ENCODE measurements around the gene CD274. TPM values are rescaled to one million over a fixed set of nuclear protein-coding genes. Genes with fewer than 3 reads are reported as not detected.

The CD274 gene
- total and polyA plus RNA-seq, 7 donors: 0.69 to 4.6 (median 2.5) TPM

DNA sequence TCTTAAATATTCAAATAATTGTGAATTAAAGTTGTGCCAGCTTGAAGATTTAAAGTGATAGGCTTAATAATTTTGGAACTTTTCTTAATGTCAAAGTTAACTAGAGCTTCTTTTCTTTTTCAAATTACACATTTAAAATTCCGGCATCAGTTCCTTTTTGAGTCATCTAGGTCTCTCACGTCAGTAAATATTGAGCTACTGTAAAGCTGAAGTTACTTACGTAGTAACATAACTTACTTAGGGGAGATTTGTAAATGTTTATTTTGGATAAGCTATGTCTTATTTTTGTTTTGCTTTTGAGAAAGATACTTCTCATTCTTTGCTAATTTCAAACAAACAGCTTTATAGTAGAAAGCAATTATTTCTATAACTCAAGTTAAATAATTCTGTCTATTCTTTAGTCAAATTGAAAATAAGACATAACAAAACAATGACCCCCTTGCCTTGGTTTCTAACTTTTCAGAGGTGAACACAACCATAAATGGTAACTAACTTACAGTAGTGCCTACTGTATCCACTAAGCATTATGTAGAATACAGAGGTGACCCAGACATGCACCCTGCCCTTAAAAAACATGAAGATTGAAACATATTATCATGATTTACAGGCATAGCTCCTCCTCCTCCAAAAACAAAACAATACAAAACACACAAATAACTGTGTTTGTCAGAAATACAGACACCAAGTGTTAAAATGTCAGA is 29.8 kb downstream of the CD274 start:
- 89 to 90% (median 90%) methylated on average over 3 of the region's 3 CpGs for WGBS, 3 donors

DNA sequence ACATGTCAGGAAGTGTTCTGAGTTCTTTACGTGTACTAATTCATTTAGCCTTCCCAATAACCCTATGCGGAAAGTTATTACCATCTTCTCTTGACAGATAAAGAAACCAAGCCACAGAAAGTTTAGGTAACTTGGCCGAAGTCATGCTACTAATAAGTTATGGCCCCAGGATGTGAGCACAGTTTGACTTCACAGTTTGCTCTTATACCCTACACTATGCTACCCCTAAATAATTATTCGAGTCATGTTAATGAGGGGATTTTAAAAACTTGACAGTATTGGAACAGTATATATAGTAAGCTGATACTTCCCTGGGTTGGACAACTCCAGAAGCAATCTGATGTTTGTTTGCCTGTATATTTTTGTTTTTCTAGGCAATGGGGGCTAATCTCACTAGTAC is 30.6 kb downstream of the CD274 start:
- Histone ChIP-seq H3K9me3 (no peaks in the 10 kb centered on the region), H3K36me3 (ENCODE audit: insufficient read depth in 1 of 2, low read depth in 1 of 2) (no peaks in the 10 kb centered on the region), H3K27me3 (ENCODE audit: insufficient read depth in 3 of 3, low read length in 2 of 3) (no peaks in the 10 kb centered on the region), H3K4me3 (no peak overlapping the region), H3K27ac (no peak overlapping the region), H3K4me1 (no peaks in the 10 kb centered on the region)
- TF ChIP-seq, protein P1, sequence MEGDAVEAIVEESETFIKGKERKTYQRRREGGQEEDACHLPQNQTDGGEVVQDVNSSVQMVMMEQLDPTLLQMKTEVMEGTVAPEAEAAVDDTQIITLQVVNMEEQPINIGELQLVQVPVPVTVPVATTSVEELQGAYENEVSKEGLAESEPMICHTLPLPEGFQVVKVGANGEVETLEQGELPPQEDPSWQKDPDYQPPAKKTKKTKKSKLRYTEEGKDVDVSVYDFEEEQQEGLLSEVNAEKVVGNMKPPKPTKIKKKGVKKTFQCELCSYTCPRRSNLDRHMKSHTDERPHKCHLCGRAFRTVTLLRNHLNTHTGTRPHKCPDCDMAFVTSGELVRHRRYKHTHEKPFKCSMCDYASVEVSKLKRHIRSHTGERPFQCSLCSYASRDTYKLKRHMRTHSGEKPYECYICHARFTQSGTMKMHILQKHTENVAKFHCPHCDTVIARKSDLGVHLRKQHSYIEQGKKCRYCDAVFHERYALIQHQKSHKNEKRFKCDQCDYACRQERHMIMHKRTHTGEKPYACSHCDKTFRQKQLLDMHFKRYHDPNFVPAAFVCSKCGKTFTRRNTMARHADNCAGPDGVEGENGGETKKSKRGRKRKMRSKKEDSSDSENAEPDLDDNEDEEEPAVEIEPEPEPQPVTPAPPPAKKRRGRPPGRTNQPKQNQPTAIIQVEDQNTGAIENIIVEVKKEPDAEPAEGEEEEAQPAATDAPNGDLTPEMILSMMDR (IDR thresholded peaks at IDR 0.05): no peak
- ATAC-seq (no peak), DNase-seq (no peak)
- WGBS, 3 donors: 93 to 98% (median 96%) methylated on average over 4 of the region's 4 CpGs
- intact Hi-C loops (cut with DNase I): no loop called here

More for the DNA sequence above, 29.8 kb downstream of the CD274 start:
- TF ChIP-seq, protein P1 (IDR thresholded peaks at IDR 0.05): no peak
- no peaks in the 10 kb centered on the region for H3K27me3 ChIP-seq (ENCODE audit: insufficient read depth in 3 of 3, low read length in 2 of 3)
- no peak for ATAC-seq
- no peaks in the 10 kb centered on the region for H3K36me3 ChIP-seq (ENCODE audit: insufficient read depth in 1 of 2, low read depth in 1 of 2)
- no peak overlapping the region for H3K27ac ChIP-seq
- intact Hi-C loops (cut with DNase I): no loop called here
- H3K9me3 ChIP-seq: no peaks in the 10 kb centered on the region
- no peak for DNase-seq
- H3K4me3 ChIP-seq: no peak overlapping the region
- no peaks in the 10 kb centered on the region for H3K4me1 ChIP-seq

DNA sequence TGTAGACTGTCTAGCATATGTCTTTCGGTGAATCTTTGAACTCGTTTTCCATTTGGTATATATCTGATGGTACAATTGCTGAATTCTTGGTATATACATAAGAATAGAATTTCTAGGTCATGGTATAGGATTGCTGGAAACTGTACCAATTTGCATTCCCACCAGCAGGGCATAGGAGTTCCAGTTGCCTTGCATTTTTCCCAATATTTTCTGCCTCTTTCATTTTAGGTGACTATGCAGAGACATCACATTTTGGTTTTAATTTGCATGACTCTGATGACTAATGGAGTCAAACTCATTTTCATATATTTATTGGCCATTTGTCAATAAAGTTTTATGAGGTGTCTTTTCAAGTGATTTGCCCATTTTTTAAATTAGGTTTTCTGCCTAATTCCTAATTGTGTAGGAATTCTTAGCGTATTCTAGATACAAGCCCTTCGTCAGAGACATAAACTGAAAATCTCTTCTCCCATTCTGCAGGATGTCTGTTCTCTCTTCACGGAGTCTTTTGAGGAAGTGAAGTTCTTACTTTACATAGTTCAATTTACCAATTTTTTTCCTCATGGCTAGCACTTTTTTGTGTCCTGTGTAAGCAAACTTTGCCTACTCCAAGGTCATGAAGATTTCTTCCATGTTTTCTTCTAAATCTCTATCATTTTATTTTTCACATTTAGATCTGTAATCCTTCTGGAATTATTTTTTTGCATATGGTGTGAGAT is 31.1 kb downstream of the CD274 start:
- no peaks in the 10 kb centered on the region for H3K4me1 ChIP-seq
- H3K27ac ChIP-seq: no peak overlapping the region
- intact Hi-C loops (cut with DNase I): no loop called here
- no peaks in the 10 kb centered on the region for H3K36me3 ChIP-seq (ENCODE audit: insufficient read depth in 1 of 2, low read depth in 1 of 2)
- 89 to 95% (median 90%) methylated on average over 5 of the region's 5 CpGs for WGBS, 3 donors
- TF ChIP-seq, protein P1 (IDR thresholded peaks at IDR 0.05): no peak
- no peaks in the 10 kb centered on the region for H3K9me3 ChIP-seq
- DNase-seq (no peak), ATAC-seq (no peak)
- no peak overlapping the region for H3K4me3 ChIP-seq
- no peaks in the 10 kb centered on the region for H3K27me3 ChIP-seq (ENCODE audit: insufficient read depth in 3 of 3, low read length in 2 of 3)

- no peaks in the 10 kb centered on the region for H3K27me3 ChIP-seq (ENCODE audit: insufficient read depth in 3 of 3, low read length in 2 of 3)
- intact Hi-C loops (cut with DNase I): no loop called here
- no peaks in the 10 kb centered on the region for H3K4me1 ChIP-seq
- no peak overlapping the region for H3K4me3 ChIP-seq
- H3K36me3 ChIP-seq (ENCODE audit: insufficient read depth in 1 of 2, low read depth in 1 of 2): no peaks in the 10 kb centered on the region
- H3K9me3 ChIP-seq: no peaks in the 10 kb centered on the region
- DNase-seq (peak in 1 of 2 donors; percentile 48), ATAC-seq (no peak)
- H3K27ac ChIP-seq: no peak overlapping the region
- TF ChIP-seq, protein P1 (IDR thresholded peaks at IDR 0.05): no peak
- WGBS, 3 donors: 87 to 89% (median 88%) methylated on average over 8 of the region's 8 CpGs
These were observed 31.9 kb downstream of the CD274 start for GRCh38 chr9:5482194-5482593.

All from psoas muscle (tissue), 8 donors.